KMS-11 (cell line): Measurements from ENCODE around the gene CAPN12.

ENCODE experiments used
- H2AFZ ChIP-seq: fragments of 200-600 bp; sonication (generic); 2 replicates; pipeline ENCODE4 v1.6.1; 2016; ENCODE audit warnings: antibody characterized with exemption, mixed run types, low read depth
- H3K27ac ChIP-seq: fragments of 200-600 bp; sonication (generic); 2 replicates; pipeline ENCODE4 v1.6.1; 2016; ENCODE audit warnings: mild to moderate bottlenecking, mixed run types
- H3K27me3 ChIP-seq: fragments of 200-600 bp; sonication (generic); 2 replicates; pipeline ENCODE4 v1.6.1; 2017; ENCODE audit warnings: mild to moderate bottlenecking, low read depth, mixed run types, moderate library complexity; ENCODE audit not compliant: insufficient read depth
- H3K36me3 ChIP-seq: fragments of 200-600 bp; sonication (generic); 2 replicates; pipeline ENCODE4 v1.6.1; 2017; ENCODE audit warnings: mild to moderate bottlenecking, mixed run types; ENCODE audit not compliant: insufficient read depth
- H3K4me1 ChIP-seq: fragments of 200-600 bp; sonication (generic); 2 replicates; pipeline ENCODE4 v1.6.1; 2016; ENCODE audit warnings: mild to moderate bottlenecking, low read depth, mixed run types; ENCODE audit not compliant: poor library complexity, severe bottlenecking
- H3K4me2 ChIP-seq: fragments of 200-600 bp; sonication (generic); 2 replicates; pipeline ENCODE4 v1.7.0; 2016; ENCODE audit warnings: mild to moderate bottlenecking, mixed run types
- H3K4me3 ChIP-seq: fragments of 200-600 bp; sonication (generic); IDR thresholded peaks from 2 replicates; pipeline ENCODE4 v1.6.1; 2017; ENCODE audit warnings: low read depth, low read length, mixed read lengths; ENCODE audit not compliant: insufficient read depth
- H3K79me2 ChIP-seq: fragments of 200-600 bp; sonication (generic); 2 replicates; pipeline ENCODE4 v1.6.1; 2016; ENCODE audit warnings: low read depth, mixed run types; ENCODE audit not compliant: insufficient read depth
- H3K9ac ChIP-seq: fragments of 200-600 bp; sonication (generic); 2 replicates; pipeline ENCODE4 v1.6.1; 2016; ENCODE audit warnings: mild to moderate bottlenecking, mixed run types
- H4K20me1 ChIP-seq: fragments of 200-600 bp; sonication (generic); 2 replicates; pipeline ENCODE4 v1.6.1; 2016; ENCODE audit warnings: mild to moderate bottlenecking, mixed run types; ENCODE audit not compliant: insufficient read depth
- CTCF ChIP-seq: fragments of 200-600 bp; sonication (generic); conservative IDR thresholded peaks from 2 replicates; pipeline ENCODE4 v1.6.1; 2017; ENCODE audit warnings: low read depth, mild to moderate bottlenecking, antibody characterized with exemption, low read length, moderate library complexity, mixed read lengths

CAPN12 gene

GRCh38 chr19:38697197-38697596 is 47.1 kb downstream of the CAPN12 start:
- Histone ChIP-seq H3K79me2 (peaks cover 10% of the 10 kb centered on the region; the same call in 1 of the 2 replicates), H3K4me2 (no peak overlapping the region), H3K36me3 (no peaks in the 10 kb centered on the region), H3K4me3 (no peak overlapping the region), H3K4me1 (peaks cover 3% of the 10 kb centered on the region), H2AFZ (no peak overlapping the region), H4K20me1 (no peaks in the 10 kb centered on the region), H3K27ac (no peak overlapping the region), H3K27me3 (no peaks in the 10 kb centered on the region), H3K9ac (no peak overlapping the region)
- no peak for TF ChIP-seq CTCF

GRCh38 chr19:38696729-38697055 is 47.6 kb downstream of the CAPN12 start:
- Histone ChIP-seq H3K9ac (no peak overlapping the region), H3K4me2 (no peak overlapping the region), H3K27ac (no peak overlapping the region), H3K36me3 (no peaks in the 10 kb centered on the region), H3K4me1 (peaks cover 3% of the 10 kb centered on the region), H3K79me2 (peaks cover 10% of the 10 kb centered on the region; the same call in 1 of the 2 replicates), H3K4me3 (no peak overlapping the region), H4K20me1 (no peaks in the 10 kb centered on the region), H2AFZ (no peak overlapping the region), H3K27me3 (no peaks in the 10 kb centered on the region)
- TF ChIP-seq CTCF, result no peak

DNA sequence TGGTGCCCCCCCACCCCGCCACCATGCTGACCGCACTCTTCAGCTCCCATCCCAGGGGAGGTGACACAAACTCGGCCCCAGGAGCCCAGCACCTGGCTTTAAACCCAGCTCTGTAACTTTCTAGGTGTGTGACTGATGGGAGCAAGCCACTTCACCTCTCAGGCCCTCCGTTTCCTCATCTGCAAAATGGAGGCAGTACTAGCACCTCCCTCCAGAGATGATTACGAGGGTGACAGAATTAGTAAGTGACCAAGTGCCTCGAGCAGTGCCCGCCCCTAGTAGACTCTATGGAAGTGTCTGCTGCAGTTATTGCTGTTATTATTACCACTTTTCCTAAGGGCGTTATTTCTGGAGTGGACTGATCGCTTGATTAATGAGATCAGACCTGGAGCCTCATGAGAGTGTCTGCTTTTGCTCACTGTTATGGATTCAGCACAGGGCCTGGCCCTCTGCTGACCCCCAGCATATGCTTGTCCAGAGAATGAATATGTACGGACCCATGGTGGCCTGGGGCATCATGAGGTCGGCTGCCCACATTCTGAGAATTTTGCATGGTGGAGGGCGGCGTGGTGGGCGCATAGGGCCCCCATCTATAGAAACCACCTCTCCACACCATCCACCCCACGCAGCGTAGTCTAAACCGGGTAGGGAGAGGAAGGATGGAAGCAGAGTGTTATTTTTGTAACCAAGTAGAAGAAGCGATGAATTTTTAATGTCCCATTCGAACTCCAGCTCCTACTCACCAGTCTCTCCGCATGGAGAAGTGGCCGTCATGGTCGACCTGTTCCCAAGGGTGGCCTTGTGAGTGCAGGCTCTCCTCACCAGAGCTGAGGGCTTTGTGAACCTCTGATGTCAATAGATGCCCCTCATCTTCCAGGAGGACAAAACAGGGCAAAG is 48.2 kb downstream of the CAPN12 start:
- no peak for TF ChIP-seq CTCF
- H3K27me3 ChIP-seq, result no peaks in the 10 kb centered on the region
- no peaks in the 10 kb centered on the region for H3K36me3 ChIP-seq
- no peak overlapping the region for H2AFZ ChIP-seq
- no peak overlapping the region for H3K4me3 ChIP-seq
- peaks cover 10% of the 10 kb centered on the region; the same call in 1 of the 2 replicates for H3K79me2 ChIP-seq
- H4K20me1 ChIP-seq, result no peaks in the 10 kb centered on the region
- peaks cover 3% of the 10 kb centered on the region for H3K4me1 ChIP-seq
- H3K27ac ChIP-seq, result no peak overlapping the region
- H3K4me2 ChIP-seq, result no peak overlapping the region
- H3K9ac ChIP-seq, result no peak overlapping the region

DNA sequence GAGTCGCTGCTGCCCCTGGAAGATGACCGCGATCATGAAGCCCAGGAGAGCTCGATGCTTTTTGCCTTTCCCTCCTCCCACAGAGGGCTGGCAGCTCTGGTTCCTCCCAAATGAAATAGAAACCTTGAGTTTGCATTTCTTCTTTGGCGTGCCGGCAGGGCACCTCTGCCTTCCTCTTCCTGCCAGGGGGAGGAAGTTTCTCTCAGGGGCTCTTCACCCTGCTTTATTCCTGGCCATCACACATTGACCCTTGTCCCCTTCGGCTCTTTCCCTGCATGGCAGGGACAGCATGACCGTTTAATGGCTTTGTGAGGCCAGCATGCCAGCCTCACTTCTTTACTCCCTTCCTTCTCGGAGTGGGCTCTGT is 49.0 kb downstream of the CAPN12 start:
- Histone ChIP-seq H3K27me3 (no peaks in the 10 kb centered on the region), H3K9ac (no peak overlapping the region), H3K36me3 (no peaks in the 10 kb centered on the region), H3K27ac (no peak overlapping the region), H3K79me2 (peaks cover 10% of the 10 kb centered on the region; the same call in 1 of the 2 replicates), H3K4me2 (no peak overlapping the region), H3K4me1 (peaks cover 3% of the 10 kb centered on the region), H2AFZ (no peak overlapping the region), H3K4me3 (no peak overlapping the region), H4K20me1 (no peaks in the 10 kb centered on the region)
- TF ChIP-seq CTCF, result no peak
